K562 (cell line): ENCODE results near the gene PAN3. TPM values are rescaled to one million over a fixed set of nuclear protein-coding genes. Genes with fewer than 3 reads are reported as not detected.

Source experiments
- CREB5 ChIP-seq: fragments of 250-450 bp; sonication (Bioruptor Pico); IDR thresholded peaks from 2 replicates; pipeline ENCODE4 v1.5.0; 2020; ENCODE audit warnings: mild to moderate bottlenecking
- ESRRB ChIP-seq: fragments of 250-450 bp; sonication (Bioruptor Pico); IDR thresholded peaks from 2 replicates; pipeline ENCODE4 v1.5.0; 2020; ENCODE audit warnings: mild to moderate bottlenecking, moderate library complexity, borderline replicate concordance
- NONO ChIP-seq, 2 experiments: fragments of 200-400 bp in 1 of 2; fragments of 450-650 bp in 1 of 2; formaldehyde crosslinking in 1 of 2; IDR thresholded peaks; 2 replicates each; pipeline ENCODE4 v1.6.1; 2017; ENCODE audit warnings: low read depth in 2 of 2, mild to moderate bottlenecking in 2 of 2, moderate library complexity in 2 of 2, low read length in 1 of 2
- RFX7 ChIP-seq: fragments of 250-450 bp; sonication (Bioruptor Pico); IDR thresholded peaks from 2 replicates; pipeline ENCODE4 v1.5.1; 2021; ENCODE audit warnings: mild to moderate bottlenecking
- RREB1 ChIP-seq: fragments of 250-450 bp; sonication (Bioruptor Pico); IDR thresholded peaks from 2 replicates; pipeline ENCODE4 v1.4.0; 2020
- SMAD4 ChIP-seq: fragments of 250-450 bp; sonication (Bioruptor Pico); conservative IDR thresholded peaks from 2 replicates; pipeline ENCODE4 v1.8.0; 2021; ENCODE audit warnings: inconsistent platforms, mild to moderate bottlenecking, moderate library complexity
- STAT6 ChIP-seq: sonication (generic); formaldehyde crosslinking; IDR thresholded peaks from 2 replicates; pipeline ENCODE4 v1.8.1; 2023; ENCODE audit warnings: mild to moderate bottlenecking, missing genetic modification reagents
- polyA plus RNA-seq, 8 experiments: library from polyadenylated mRNA; depleted of rRNA in 4 of 8; stranded (reverse) in 5 of 8; unstranded in 3 of 8; fragments of >200 nt; fragmentation: Nextera tagmentation in 2 of 8; fragmentation: Illumina TruSeq in 1 of 8; extraction: Ambion mirVana in 2 of 8; extraction: Trizol in 1 of 8; gene quantifications; 2 replicates each; pipeline versions ENCODE4 v1.2.1 to v1.2.3, GENCODE V29; 2011 to 2014; ENCODE audit warnings: inconsistent platforms in 1 of 8, missing spikeins in 1 of 8
- total RNA-seq, 7 experiments: library from RNA; depleted of rRNA in 6 of 7; stranded (reverse); fragments of >200 nt in 6 of 7; fragmentation: Illumina TruSeq in 2 of 7; extraction: Trizol in 2 of 7; gene quantifications; 2 replicates each; pipeline versions ENCODE4 v1.2.1 to v1.2.3, GENCODE V29; 2011 to 2021; ENCODE audit warnings: low replicate concordance in 1 of 7

Gene PAN3
- total and polyA plus RNA-seq, 9 of the 15 experiments (the other 6 are each of a cell fraction or from before 2014, with no cell fraction given): 7.2 to 19.9 (median 11.6) TPM

DNA sequence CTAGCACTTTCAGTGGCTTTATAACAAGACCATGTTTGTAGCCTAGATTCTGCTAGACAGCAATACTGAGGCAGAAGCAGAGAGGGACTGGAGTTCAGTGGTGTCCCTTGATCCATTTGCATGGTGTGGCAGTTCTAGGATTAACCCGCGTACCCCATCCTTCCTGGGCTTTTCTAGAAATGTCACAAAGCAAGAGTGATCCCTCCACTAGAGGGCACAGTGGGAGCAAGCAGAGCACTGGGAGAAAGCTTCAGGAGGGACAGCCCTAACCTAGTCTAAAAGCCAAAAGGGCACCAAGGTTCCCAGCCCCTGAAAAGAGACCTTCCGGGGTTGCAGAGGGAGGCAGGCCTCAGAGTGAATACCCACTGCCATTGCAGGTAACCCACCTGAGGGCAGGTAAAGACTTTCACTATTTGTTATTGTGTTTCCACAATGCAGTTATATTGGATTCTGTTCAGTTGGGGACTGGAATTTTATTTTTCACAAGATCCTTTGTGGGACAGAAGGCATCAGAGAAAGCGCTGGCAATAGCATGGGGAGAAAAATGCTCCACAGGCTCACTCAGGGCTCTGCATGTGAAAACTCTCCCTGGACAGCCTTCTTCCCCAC is 185.9 kb downstream of the PAN3 start (continued):
- no peak for TF ChIP-seq STAT6
- TF ChIP-seq CREB5: no peak
- TF ChIP-seq ESRRB (CRISPR knock-in tag): no peak
- no peak for TF ChIP-seq RREB1 (CRISPR knock-in tag)
- TF ChIP-seq NONO (IDR thresholded peaks at IDR 0.05; ENCODE audit: low read depth in 2 of 2, low read length in 1 of 2): no peak
- TF ChIP-seq RFX7 (CRISPR knock-in tag): no peak
- TF ChIP-seq SMAD4 (CRISPR knock-in tag): no peak
